ENCODE results near the gene PRPF8. TPM values are rescaled to one million over a fixed set of nuclear protein-coding genes. Genes with fewer than 3 reads are reported as not detected.

The PRPF8 gene
- 80.7 TPM for total RNA-seq (2013)
- polyA plus RNA-seq = 100 to 1,000 TPM in 1 of 3 donors, 10 to 100 TPM in 2; 53.3 to 128 (median 78.0) TPM
- polyA minus RNA-seq = 97.7 and 157 TPM in 2 replicates
- total RNA-seq = 91.5 to 274 (median 143) reads per million in 11 experiments

DNA sequence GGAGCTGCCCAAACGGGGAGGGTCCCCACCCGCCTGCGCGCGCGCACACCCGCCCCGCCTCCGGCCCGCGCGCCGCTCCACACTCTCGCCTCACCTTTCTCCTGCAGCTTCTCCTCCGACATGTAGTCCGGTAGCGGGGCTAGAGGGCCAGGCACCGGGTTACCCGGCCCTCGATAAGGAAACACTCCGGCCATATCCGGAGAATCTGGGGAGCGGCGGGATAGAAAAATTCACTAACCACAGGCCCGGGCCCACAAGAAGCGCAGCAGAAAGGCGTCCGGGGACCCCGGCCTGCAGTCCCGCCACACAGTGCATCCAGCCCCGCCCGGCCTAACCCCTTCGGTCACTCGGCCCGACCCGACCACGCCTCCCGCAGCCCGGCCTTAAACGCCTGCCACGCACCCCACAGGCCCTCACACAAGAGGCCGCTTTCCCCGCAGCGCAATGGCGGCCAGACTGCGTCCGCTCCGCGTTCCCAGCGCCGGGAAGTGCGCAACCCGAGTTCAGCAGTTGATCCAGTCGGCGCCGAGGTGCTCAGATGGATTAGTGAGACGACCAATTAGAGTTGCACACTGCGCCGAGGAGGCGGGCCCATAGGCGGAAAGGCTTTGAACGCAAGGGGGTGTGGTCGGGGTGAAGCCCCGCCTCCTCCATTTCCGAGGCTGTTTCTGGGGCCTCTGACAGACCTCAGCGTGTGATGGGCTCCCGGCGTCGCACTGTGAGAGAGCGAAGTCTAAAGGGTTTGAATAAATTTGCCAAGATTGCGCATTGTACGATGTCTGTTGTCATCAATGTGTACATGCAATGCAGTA lies at the start of gene PRPF8:
Gene PRPF8, minus strand, starts transcription at position 490 of the 812 bp plus-strand sequence. Its CDS starts 296 bp downstream, at position 194.
- under 1% methylated on average over 70 of the region's 72 CpGs for WGBS (ENCODE audit: insufficient coverage)
- Mint-ChIP-seq H3K9me3 (peaks cover 0 to 2% (median 0%) of the 10 kb centered on the region in 7 donors), H3K36me3 (peaks cover 34 to 40% of the 10 kb centered on the region in 2 donors), H3K4me1 (peaks cover 17% of the 10 kb centered on the region), H3K4me3 (peak within 1 kb of the TSS; percentile 95 to 96), H3K27me3 (ENCODE audit: low read depth in 3 of 3) (peaks cover 0 to 1% (median 1%) of the 10 kb centered on the region in 3 donors), H3K27ac (peak within 1 kb of the TSS; percentile 89 to 96 (median 94))
- Histone ChIP-seq H3K79me2 (ENCODE audit: insufficient read depth, low read length) (peaks cover 50% of the 10 kb centered on the region), H4K20me1 (ENCODE audit: insufficient read depth, low read length) (peaks cover 47% of the 10 kb centered on the region), H3K9me3 (replicated peaks in 1 of 2; ENCODE audit: control insufficient read depth in 1 of 2, insufficient read depth in 1 of 2, low read length in 2 of 2) (no peaks in the 10 kb centered on the region), H2AFZ (ENCODE audit: insufficient read depth, low read depth, low read length, poor library complexity, severe bottlenecking) (peak within 1 kb of the TSS; percentile 88), H3K9ac (ENCODE audit: insufficient read depth, low read length, poor library complexity, severe bottlenecking) (peak within 1 kb of the TSS; percentile 93), H3K4me2 (replicated peaks; ENCODE audit: extremely low read depth, low read length, poor library complexity, severe bottlenecking) (peak within 1 kb of the TSS; percentile 95), H3K27me3 (ENCODE audit: control insufficient read depth in 2 of 2, insufficient read depth in 2 of 2, low read length in 2 of 2) (no peaks in the 10 kb centered on the region), H3K4me1 (ENCODE audit: control insufficient read depth in 1 of 2, insufficient read depth in 2 of 2, low read length in 2 of 2) (peaks cover 15 to 18% of the 10 kb centered on the region in 2 donors), H3K27ac (ENCODE audit: low read depth in 1 of 2, low read length in 2 of 2) (peak within 1 kb of the TSS; percentile 79 to 89), H3K36me3 (replicated peaks in 1 of 2; ENCODE audit: control insufficient read depth in 1 of 2, insufficient read depth in 2 of 2, low read length in 2 of 2) (peaks cover 33 to 39% of the 10 kb centered on the region in 2 donors), H3K4me3 (replicated peaks in 1 of 3; ENCODE audit: low read depth in 2 of 3, low read length in 3 of 3) (peak within 1 kb of the TSS; percentile 64 to 99 (median 94))
- TF ChIP-seq, protein P1, sequence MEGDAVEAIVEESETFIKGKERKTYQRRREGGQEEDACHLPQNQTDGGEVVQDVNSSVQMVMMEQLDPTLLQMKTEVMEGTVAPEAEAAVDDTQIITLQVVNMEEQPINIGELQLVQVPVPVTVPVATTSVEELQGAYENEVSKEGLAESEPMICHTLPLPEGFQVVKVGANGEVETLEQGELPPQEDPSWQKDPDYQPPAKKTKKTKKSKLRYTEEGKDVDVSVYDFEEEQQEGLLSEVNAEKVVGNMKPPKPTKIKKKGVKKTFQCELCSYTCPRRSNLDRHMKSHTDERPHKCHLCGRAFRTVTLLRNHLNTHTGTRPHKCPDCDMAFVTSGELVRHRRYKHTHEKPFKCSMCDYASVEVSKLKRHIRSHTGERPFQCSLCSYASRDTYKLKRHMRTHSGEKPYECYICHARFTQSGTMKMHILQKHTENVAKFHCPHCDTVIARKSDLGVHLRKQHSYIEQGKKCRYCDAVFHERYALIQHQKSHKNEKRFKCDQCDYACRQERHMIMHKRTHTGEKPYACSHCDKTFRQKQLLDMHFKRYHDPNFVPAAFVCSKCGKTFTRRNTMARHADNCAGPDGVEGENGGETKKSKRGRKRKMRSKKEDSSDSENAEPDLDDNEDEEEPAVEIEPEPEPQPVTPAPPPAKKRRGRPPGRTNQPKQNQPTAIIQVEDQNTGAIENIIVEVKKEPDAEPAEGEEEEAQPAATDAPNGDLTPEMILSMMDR (IDR thresholded peaks at IDR 0.05) = no peak
- peak; percentile 97 to 98 (median 97) for DNase-seq
- intact Hi-C loops (cut with micrococcal nuclease) = loop anchor here (2.0 to 5.0 kb wide), 2 partner anchors 32 to 33 kb away; no protein-coding TSS in a partner anchor

DNA sequence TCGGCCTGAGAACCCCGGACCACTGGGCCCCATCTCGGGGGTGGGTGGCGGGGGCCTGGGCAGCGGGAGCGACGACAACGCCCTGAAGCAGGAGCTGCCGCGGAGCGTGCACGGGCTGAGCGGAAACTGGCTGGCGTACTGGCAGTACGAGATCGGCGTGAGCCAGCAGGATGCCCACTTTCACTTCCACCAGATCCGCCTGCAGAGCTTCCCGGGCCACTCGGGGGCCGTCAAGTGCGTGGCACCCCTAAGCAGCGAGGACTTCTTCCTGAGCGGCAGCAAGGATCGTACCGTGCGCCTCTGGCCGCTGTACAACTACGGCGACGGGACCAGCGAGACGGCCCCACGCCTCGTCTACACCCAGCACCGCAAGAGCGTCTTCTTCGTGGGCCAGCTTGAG lies 49.1 kb upstream of the PRPF8 start:
- intact Hi-C loops (cut with micrococcal nuclease) = loop anchor here in 1 of 2 donors (5.0 kb wide), 1 partner anchor 39 kb away; no protein-coding TSS in a partner anchor
- Histone ChIP-seq H3K79me2 (ENCODE audit: insufficient read depth, low read length) (no peaks in the 10 kb centered on the region), H3K27ac (ENCODE audit: low read depth in 1 of 2, low read length in 2 of 2) (no peak overlapping the region), H3K4me2 (replicated peaks; ENCODE audit: extremely low read depth, low read length, poor library complexity, severe bottlenecking) (no peak overlapping the region), H2AFZ (ENCODE audit: insufficient read depth, low read depth, low read length, poor library complexity, severe bottlenecking) (no peak overlapping the region), H3K4me1 (ENCODE audit: control insufficient read depth in 1 of 2, insufficient read depth in 2 of 2, low read length in 2 of 2) (peaks cover 0 to 22% of the 10 kb centered on the region in 2 donors), H3K9me3 (replicated peaks in 1 of 2; ENCODE audit: control insufficient read depth in 1 of 2, insufficient read depth in 1 of 2, low read length in 2 of 2) (no peaks in the 10 kb centered on the region), H3K36me3 (replicated peaks in 1 of 2; ENCODE audit: control insufficient read depth in 1 of 2, insufficient read depth in 2 of 2, low read length in 2 of 2) (peaks cover 69 to 83% of the 10 kb centered on the region in 2 donors), H3K4me3 (replicated peaks in 1 of 3; ENCODE audit: low read depth in 2 of 3, low read length in 3 of 3) (no peak overlapping the region), H3K9ac (ENCODE audit: insufficient read depth, low read length, poor library complexity, severe bottlenecking) (no peak overlapping the region), H4K20me1 (ENCODE audit: insufficient read depth, low read length) (peaks cover 64% of the 10 kb centered on the region), H3K27me3 (ENCODE audit: control insufficient read depth in 2 of 2, insufficient read depth in 2 of 2, low read length in 2 of 2) (no peaks in the 10 kb centered on the region)
- Mint-ChIP-seq H3K27ac (no peak overlapping the region), H3K27me3 (ENCODE audit: low read depth in 3 of 3) (peaks cover 0 to 4% (median 0%) of the 10 kb centered on the region in 3 donors), H3K4me3 (no peak overlapping the region), H3K4me1 (peaks cover 19% of the 10 kb centered on the region), H3K36me3 (peaks cover 55 to 83% of the 10 kb centered on the region in 2 donors), H3K9me3 (peaks cover 0 to 3% (median 0%) of the 10 kb centered on the region in 7 donors)
- WGBS (ENCODE audit: insufficient coverage) = 86% methylated on average over 37 of the region's 38 CpGs
- no peak for DNase-seq
- TF ChIP-seq, protein P1 (IDR thresholded peaks at IDR 0.05) = no peak

All from CD14-positive monocyte (primary cell).